Gastroesophageal sphincter (tissue), 3 donors: ENCODE data around the gene MRPL53.

Source experiments
- EP300 ChIP-seq: sonication (generic); formaldehyde crosslinking; IDR thresholded peaks from one replicate; pipeline ENCODE4 v1.6.1; 2017; ENCODE audit warnings: antibody characterized with exemption, mild to moderate bottlenecking
- POLR2A ChIP-seq, 2 donors: fragments of 450-650 bp; IDR thresholded peaks; one replicate each; pipeline ENCODE4 v1.6.1; 2017; ENCODE audit warnings: antibody characterized with exemption in 2 of 2, mild to moderate bottlenecking in 2 of 2, moderate library complexity in 1 of 2
- POLR2AphosphoS5 ChIP-seq: sonication (generic); formaldehyde crosslinking; IDR thresholded peaks from one replicate; pipeline ENCODE4 v1.6.1; 2017; ENCODE audit warnings: antibody characterized with exemption
- TF ChIP-seq, protein P1 (sequence below), 4 experiments: fragments of 200-600 bp in 2 of 4; fragments of 450-650 bp in 2 of 4; sonication (generic) in 1 of 4; IDR thresholded peaks; one replicate each; pipeline ENCODE4 v1.5.1; 2017 to 2019; ENCODE audit warnings: antibody characterized with exemption in 4 of 4, mild to moderate bottlenecking in 2 of 4, moderate library complexity in 2 of 4

GRCh38 chr2:74486141-74486540, 13.7 kb upstream of the MRPL53 start:
- TF ChIP-seq, protein P1, sequence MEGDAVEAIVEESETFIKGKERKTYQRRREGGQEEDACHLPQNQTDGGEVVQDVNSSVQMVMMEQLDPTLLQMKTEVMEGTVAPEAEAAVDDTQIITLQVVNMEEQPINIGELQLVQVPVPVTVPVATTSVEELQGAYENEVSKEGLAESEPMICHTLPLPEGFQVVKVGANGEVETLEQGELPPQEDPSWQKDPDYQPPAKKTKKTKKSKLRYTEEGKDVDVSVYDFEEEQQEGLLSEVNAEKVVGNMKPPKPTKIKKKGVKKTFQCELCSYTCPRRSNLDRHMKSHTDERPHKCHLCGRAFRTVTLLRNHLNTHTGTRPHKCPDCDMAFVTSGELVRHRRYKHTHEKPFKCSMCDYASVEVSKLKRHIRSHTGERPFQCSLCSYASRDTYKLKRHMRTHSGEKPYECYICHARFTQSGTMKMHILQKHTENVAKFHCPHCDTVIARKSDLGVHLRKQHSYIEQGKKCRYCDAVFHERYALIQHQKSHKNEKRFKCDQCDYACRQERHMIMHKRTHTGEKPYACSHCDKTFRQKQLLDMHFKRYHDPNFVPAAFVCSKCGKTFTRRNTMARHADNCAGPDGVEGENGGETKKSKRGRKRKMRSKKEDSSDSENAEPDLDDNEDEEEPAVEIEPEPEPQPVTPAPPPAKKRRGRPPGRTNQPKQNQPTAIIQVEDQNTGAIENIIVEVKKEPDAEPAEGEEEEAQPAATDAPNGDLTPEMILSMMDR (IDR thresholded peaks at IDR 0.05), result no peak
- no peak for TF ChIP-seq POLR2AphosphoS5
- no peak for TF ChIP-seq EP300
- TF ChIP-seq POLR2A (IDR thresholded peaks at IDR 0.05), result no peak
